ENCODE measurements around the gene SLC25A20.

The SLC25A20 gene

GRCh38 chr3:48897460-48898376 is 964 bp downstream of the SLC25A20 start:
- DNase-seq: no peak

GRCh38 chr3:48896936-48897335 is 1.7 kb downstream of the SLC25A20 start:
- DNase-seq: no peak

GRCh38 chr3:48894516-48894915 is 4.2 kb downstream of the SLC25A20 start:
- DNase-seq: no peak

GRCh38 chr3:48891606-48892005 is 7.1 kb downstream of the SLC25A20 start:
- no peak for DNase-seq

- no peak for DNase-seq
Observed at GRCh38 chr3:48885753-48886152, 12.9 kb downstream of the SLC25A20 start.

- no peak for DNase-seq
Observed at GRCh38 chr3:48881652-48882114, 17.0 kb downstream of the SLC25A20 start.

- no peak for DNase-seq
Observed at GRCh38 chr3:48881006-48881405, 17.7 kb downstream of the SLC25A20 start.

GRCh38 chr3:48879994-48880377 is 18.7 kb downstream of the SLC25A20 start:
- no peak for DNase-seq

- no peak for DNase-seq
Observed at GRCh38 chr3:48879307-48879993, 19.2 kb downstream of the SLC25A20 start.

- DNase-seq: no peak
Observed at GRCh38 chr3:48877671-48878070, 21.0 kb downstream of the SLC25A20 start.

GRCh38 chr3:48863122-48863521 is 35.6 kb downstream of the SLC25A20 start:
- DNase-seq: no peak

- no peak for DNase-seq
Observed at GRCh38 chr3:48859206-48859605, 39.5 kb downstream of the SLC25A20 start.

GRCh38 chr3:48858709-48859108 is 40.0 kb downstream of the SLC25A20 start:
- no peak for DNase-seq

GRCh38 chr3:48857641-48858040 is 41.0 kb downstream of the SLC25A20 start:
- no peak for DNase-seq

- no peak for DNase-seq
Observed at GRCh38 chr3:48856469-48856868, 42.2 kb downstream of the SLC25A20 start.

- DNase-seq: no peak
Observed at GRCh38 chr3:48855681-48856447, 42.8 kb downstream of the SLC25A20 start.

- DNase-seq: no peak
Observed at GRCh38 chr3:48852151-48852550, 46.5 kb downstream of the SLC25A20 start.

- DNase-seq: peak in 1 of 2 experiments; percentile 39
Observed at GRCh38 chr3:48851407-48851806, 47.3 kb downstream of the SLC25A20 start.

GRCh38 chr3:48848816-48849515 is 49.7 kb downstream of the SLC25A20 start:
- DNase-seq: no peak

- peak; percentile 56 to 75 for DNase-seq
Observed at GRCh38 chr3:48847504-48848423, 50.9 kb downstream of the SLC25A20 start, which contains the start of gene PRKAR2A. Gene PRKAR2A, minus strand, starts transcription at chr3:48847874. Its CDS starts 278 bp downstream, at chr3:48847596.

GRCh38 chr3:48847053-48847503 is 51.6 kb downstream of the SLC25A20 start:
- peak in 1 of 2 experiments; percentile 13 for DNase-seq
